ENCODE measurements around the gene CCDC183.
"Not testable (repeated sequence)": the region's sequence is repeated elsewhere in the genome, so short reads cannot be mapped to it uniquely, and the experiment has no call there.

CCDC183 gene

GRCh38 chr9:136823136-136824046 lies 27.3 kb downstream of the CCDC183 start:
- DNase-seq (ENCODE audit: low read depth in 3 of 3, low spot score in 1 of 3), result no peak

- no peak for DNase-seq (ENCODE audit: low read depth in 3 of 3, low spot score in 1 of 3)
Observed at GRCh38 chr9:136824496-136825225, 28.5 kb downstream of the CCDC183 start.

GRCh38 chr9:136825295-136826187 lies 29.4 kb downstream of the CCDC183 start:
- no peak for DNase-seq (ENCODE audit: low read depth in 3 of 3, low spot score in 1 of 3)

- DNase-seq (ENCODE audit: low read depth in 3 of 3, low spot score in 1 of 3), result no peak
Observed at GRCh38 chr9:136826188-136826541, 30.0 kb downstream of the CCDC183 start.

GRCh38 chr9:136826703-136827582 lies 30.8 kb downstream of the CCDC183 start:
- no peak for DNase-seq (ENCODE audit: low read depth in 3 of 3, low spot score in 1 of 3)

- no peak for DNase-seq (ENCODE audit: low read depth in 3 of 3, low spot score in 1 of 3)
Observed at GRCh38 chr9:136827794-136828473, 31.8 kb downstream of the CCDC183 start.

- DNase-seq (ENCODE audit: low read depth in 3 of 3, low spot score in 1 of 3), result no peak
Observed at GRCh38 chr9:136828474-136829140, 32.5 kb downstream of the CCDC183 start.

- DNase-seq (ENCODE audit: low read depth in 3 of 3, low spot score in 1 of 3), result no peak
Observed at GRCh38 chr9:136829412-136829811, 33.3 kb downstream of the CCDC183 start.

- DNase-seq (ENCODE audit: low read depth in 3 of 3, low spot score in 1 of 3), result no peak
Observed at GRCh38 chr9:136829981-136830885, 34.1 kb downstream of the CCDC183 start.

GRCh38 chr9:136831002-136831719 lies 35.0 kb downstream of the CCDC183 start:
- no peak for DNase-seq (ENCODE audit: low read depth in 3 of 3, low spot score in 1 of 3)

GRCh38 chr9:136831720-136832104 lies 35.6 kb downstream of the CCDC183 start:
- DNase-seq (ENCODE audit: low read depth in 3 of 3, low spot score in 1 of 3), result no peak

GRCh38 chr9:136832581-136832980 lies 36.4 kb downstream of the CCDC183 start:
- DNase-seq (ENCODE audit: low read depth in 3 of 3, low spot score in 1 of 3), result no peak

GRCh38 chr9:136833381-136834048 lies 37.4 kb downstream of the CCDC183 start:
- DNase-seq (ENCODE audit: low read depth in 3 of 3, low spot score in 1 of 3), result not testable (repeated sequence)

- no peak for DNase-seq (ENCODE audit: low read depth in 3 of 3, low spot score in 1 of 3)
Observed at GRCh38 chr9:136835162-136835931, 39.2 kb downstream of the CCDC183 start.

GRCh38 chr9:136835932-136836904 lies 40.1 kb downstream of the CCDC183 start:
- no peak for DNase-seq (ENCODE audit: low read depth in 3 of 3, low spot score in 1 of 3)
